Lung (tissue), 12 donors: ENCODE measurements around the gene POU6F2. TPM values are rescaled to one million over a fixed set of nuclear protein-coding genes. Genes with fewer than 3 reads are reported as not detected.

Experiments
- ATAC-seq: fragments of 200-7000 bp; cut with Tn5 transposase; one replicate; pipeline ENCODE4 v1.9.1; 2020; ENCODE audit warnings: moderate number of reproducible peaks; ENCODE audit not compliant: insufficient read depth, low FRiP score
- DNase-seq, 3 donors: peaks; one replicate each; pipeline ENCODE4 v3.0.0-alpha.2; 2013 to 2017
- H3K27ac ChIP-seq, 2 donors: one replicate each; pipeline ENCODE4 v1.5.1; 2013; ENCODE audit warnings: mild to moderate bottlenecking in 2 of 2, moderate library complexity in 2 of 2, control low read depth in 1 of 2, inconsistent platforms in 1 of 2, low read depth in 1 of 2, low read length in 1 of 2
- H3K27me3 ChIP-seq, 3 donors: one replicate each; pipeline ENCODE4 v1.5.1; 2013; ENCODE audit warnings: low read length in 2 of 3; ENCODE audit not compliant: control insufficient read depth in 3 of 3, insufficient read depth in 3 of 3
- H3K36me3 ChIP-seq, 4 donors: one replicate each; pipeline ENCODE4 v1.5.1; 2013; ENCODE audit warnings: low read length in 4 of 4, mild to moderate bottlenecking in 1 of 4, moderate library complexity in 1 of 4; ENCODE audit not compliant: control insufficient read depth in 4 of 4, insufficient read depth in 4 of 4
- H3K4me1 ChIP-seq, 5 donors: one replicate each; pipeline ENCODE4 v1.5.1; 2013; ENCODE audit warnings: low read length in 5 of 5, mild to moderate bottlenecking in 2 of 5, moderate library complexity in 1 of 5; ENCODE audit not compliant: control insufficient read depth in 5 of 5, insufficient read depth in 5 of 5
- H3K4me3 ChIP-seq: one replicate; pipeline ENCODE4 v1.5.1; 2013; ENCODE audit warnings: mild to moderate bottlenecking, control low read depth, moderate library complexity
- H3K9ac ChIP-seq, 2 donors: one replicate each; pipeline ENCODE4 v1.5.1; 2013; ENCODE audit warnings: low read length in 2 of 2, control low read depth in 1 of 2; ENCODE audit not compliant: insufficient read depth in 1 of 2
- H3K9me3 ChIP-seq, 4 donors: one replicate each; pipeline ENCODE4 v1.5.1; 2013; ENCODE audit warnings: low read length in 3 of 4, mild to moderate bottlenecking in 1 of 4, moderate library complexity in 1 of 4; ENCODE audit not compliant: control insufficient read depth in 4 of 4, insufficient read depth in 3 of 4
- WGBS, 2 donors: extraction: QIAGEN DNeasy Blood & Tissue Kit; methylation state at CpG; one replicate each; pipeline ENCODE4 v1.1.7; 2013; 5-methylcytosine and 5-hydroxymethylcytosine counted together
- polyA plus RNA-seq, 2 donors: library from polyadenylated mRNA; stranded (reverse); fragments of 200-250 nt; gene quantifications; one replicate each; pipeline ENCODE4 v1.2.1, GENCODE V29; 2013
- total RNA-seq, 2 donors: library from RNA; depleted of rRNA in 1 of 2; stranded (reverse); fragments of >200 nt in 1 of 2; gene quantifications; one replicate each; pipeline ENCODE4 v1.2.1, GENCODE V29; 2014 to 2021
- TF ChIP-seq, protein P1 (sequence below): IDR thresholded peaks from 2 replicates; pipeline ENCODE4 v1.5.1; 2012; ENCODE audit warnings: mild to moderate bottlenecking; ENCODE audit errors: control extremely low read depth, extremely low read depth
- donor health status: control.
- donor health status: control.
- donor health status: Bipolar disorder and iron deficiency.
- donor health status: healthy.
- donor health status: DM: yes; HTN: yes; CAD: no.

The POU6F2 gene
- total and polyA plus RNA-seq, 4 donors: 0.08 to 0.18 TPM; not detected in 2

DNA sequence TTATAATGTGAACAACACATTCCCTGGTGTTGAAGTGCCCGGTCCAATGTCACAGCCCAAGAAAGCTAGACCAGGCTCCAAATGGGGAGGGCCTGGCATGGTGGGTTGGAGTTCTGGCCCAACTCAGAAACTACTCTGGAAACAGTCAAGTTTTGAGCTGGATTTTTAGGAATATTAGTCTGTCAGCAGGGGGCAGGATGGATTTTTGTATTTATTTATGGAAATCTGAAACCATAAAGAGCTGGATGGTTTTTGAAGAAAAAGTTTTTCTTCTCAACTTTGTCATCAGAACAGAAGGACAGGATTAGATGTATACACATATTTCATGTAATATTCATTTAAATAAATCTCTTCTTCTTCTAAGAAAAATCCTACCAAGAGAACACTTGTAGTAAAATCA is 97.5 kb downstream of the POU6F2 start:
- ATAC-seq (no peak), DNase-seq (no peak)
- Histone ChIP-seq H3K36me3 (no peaks in the 10 kb centered on the region), H3K9me3 (no peaks in the 10 kb centered on the region), H3K27me3 (no peaks in the 10 kb centered on the region), H3K4me3 (no peak overlapping the region), H3K27ac (no peak overlapping the region), H3K4me1 (peaks cover 0 to 14% (median 0%) of the 10 kb centered on the region in 5 donors), H3K9ac (no peak overlapping the region)
- TF ChIP-seq, protein P1, sequence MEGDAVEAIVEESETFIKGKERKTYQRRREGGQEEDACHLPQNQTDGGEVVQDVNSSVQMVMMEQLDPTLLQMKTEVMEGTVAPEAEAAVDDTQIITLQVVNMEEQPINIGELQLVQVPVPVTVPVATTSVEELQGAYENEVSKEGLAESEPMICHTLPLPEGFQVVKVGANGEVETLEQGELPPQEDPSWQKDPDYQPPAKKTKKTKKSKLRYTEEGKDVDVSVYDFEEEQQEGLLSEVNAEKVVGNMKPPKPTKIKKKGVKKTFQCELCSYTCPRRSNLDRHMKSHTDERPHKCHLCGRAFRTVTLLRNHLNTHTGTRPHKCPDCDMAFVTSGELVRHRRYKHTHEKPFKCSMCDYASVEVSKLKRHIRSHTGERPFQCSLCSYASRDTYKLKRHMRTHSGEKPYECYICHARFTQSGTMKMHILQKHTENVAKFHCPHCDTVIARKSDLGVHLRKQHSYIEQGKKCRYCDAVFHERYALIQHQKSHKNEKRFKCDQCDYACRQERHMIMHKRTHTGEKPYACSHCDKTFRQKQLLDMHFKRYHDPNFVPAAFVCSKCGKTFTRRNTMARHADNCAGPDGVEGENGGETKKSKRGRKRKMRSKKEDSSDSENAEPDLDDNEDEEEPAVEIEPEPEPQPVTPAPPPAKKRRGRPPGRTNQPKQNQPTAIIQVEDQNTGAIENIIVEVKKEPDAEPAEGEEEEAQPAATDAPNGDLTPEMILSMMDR: no peak
- WGBS, 2 donors: 88 to 94% methylated on average over 1 of the region's 1 CpG

DNA sequence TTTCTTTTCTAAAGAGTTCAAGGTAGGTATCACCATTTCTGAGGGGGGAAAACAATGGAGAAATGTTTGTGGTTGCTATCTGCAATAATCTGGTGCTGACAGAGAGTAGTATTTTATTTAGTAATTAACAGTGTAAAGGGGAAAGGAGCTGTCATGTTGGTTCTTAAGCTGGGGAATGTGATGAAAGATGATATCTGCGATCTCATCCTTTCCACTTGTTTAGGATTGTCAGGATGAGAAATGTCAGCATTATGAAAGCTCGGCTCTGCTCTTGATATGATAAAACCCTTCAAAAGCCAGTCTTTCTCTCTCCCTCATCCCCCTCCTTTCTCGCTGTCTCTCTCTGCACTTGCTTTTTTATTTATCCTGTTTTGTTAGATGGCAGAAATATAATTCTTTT is 106.1 kb downstream of the POU6F2 start:
- TF ChIP-seq, protein P1: no peak
- Histone ChIP-seq H3K4me3 (no peak overlapping the region), H3K27me3 (peaks cover 0 to 11% (median 3%) of the 10 kb centered on the region in 3 donors), H3K9me3 (no peaks in the 10 kb centered on the region), H3K36me3 (no peaks in the 10 kb centered on the region), H3K9ac (no peak overlapping the region), H3K4me1 (peaks cover 0 to 7% (median 3%) of the 10 kb centered on the region in 5 donors), H3K27ac (no peak overlapping the region)
- no peak for DNase-seq
- no peak for ATAC-seq
- 59 to 66% methylated on average over 3 of the region's 3 CpGs for WGBS, 2 donors

DNA sequence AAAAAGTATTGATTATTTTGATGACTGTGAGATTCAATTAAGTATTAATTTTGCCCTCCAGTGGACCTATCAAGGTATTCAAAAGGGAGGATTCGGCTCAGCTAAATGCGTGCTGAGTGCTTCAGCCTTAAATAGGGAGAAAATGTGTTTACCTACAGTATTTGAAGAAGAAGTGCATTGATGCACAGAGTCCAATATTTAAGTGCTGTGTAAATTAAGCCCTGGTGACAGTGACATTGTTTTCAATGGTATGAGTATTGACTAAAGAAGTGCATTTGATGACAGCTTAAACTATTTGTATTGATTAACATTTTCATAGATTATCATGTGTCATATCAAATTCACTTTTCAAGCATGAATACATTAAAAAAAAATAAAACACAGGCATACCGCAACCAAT is 106.6 kb downstream of the POU6F2 start:
- TF ChIP-seq, protein P1: no peak
- DNase-seq: no peak
- no peaks in the 10 kb centered on the region for H3K9me3 ChIP-seq
- no peaks in the 10 kb centered on the region for H3K36me3 ChIP-seq
- no peak overlapping the region for H3K4me3 ChIP-seq
- no peak overlapping the region for H3K27ac ChIP-seq
- ATAC-seq: no peak
- peaks cover 0 to 11% (median 3%) of the 10 kb centered on the region in 3 donors for H3K27me3 ChIP-seq
- 92 to 96% methylated on average over 3 of the region's 3 CpGs for WGBS, 2 donors
- H3K4me1 ChIP-seq: peaks cover 0 to 7% (median 3%) of the 10 kb centered on the region in 5 donors
- no peak overlapping the region for H3K9ac ChIP-seq

- peaks cover 0 to 11% (median 3%) of the 10 kb centered on the region in 3 donors for H3K27me3 ChIP-seq
- no peaks in the 10 kb centered on the region for H3K36me3 ChIP-seq
- no peaks in the 10 kb centered on the region for H3K9me3 ChIP-seq
- H3K9ac ChIP-seq: no peak overlapping the region
- H3K27ac ChIP-seq: no peak overlapping the region
- peaks cover 0 to 7% (median 3%) of the 10 kb centered on the region in 5 donors for H3K4me1 ChIP-seq
- TF ChIP-seq, protein P1: no peak
- ATAC-seq (no peak), DNase-seq (no peak)
- H3K4me3 ChIP-seq: no peak overlapping the region
- 29 to 34% methylated on average over 5 of the region's 5 CpGs for WGBS, 2 donors
Measured at GRCh38 chr7:39085189-39085588, 107.5 kb downstream of the POU6F2 start.
